ENCODE measurements around the gene RPL13A. TPM values are rescaled to one million over a fixed set of nuclear protein-coding genes. Genes with fewer than 3 reads are reported as not detected.

Gene RPL13A
- total RNA-seq, 1 donor from 2014 or later, result 3,346 TPM

DNA sequence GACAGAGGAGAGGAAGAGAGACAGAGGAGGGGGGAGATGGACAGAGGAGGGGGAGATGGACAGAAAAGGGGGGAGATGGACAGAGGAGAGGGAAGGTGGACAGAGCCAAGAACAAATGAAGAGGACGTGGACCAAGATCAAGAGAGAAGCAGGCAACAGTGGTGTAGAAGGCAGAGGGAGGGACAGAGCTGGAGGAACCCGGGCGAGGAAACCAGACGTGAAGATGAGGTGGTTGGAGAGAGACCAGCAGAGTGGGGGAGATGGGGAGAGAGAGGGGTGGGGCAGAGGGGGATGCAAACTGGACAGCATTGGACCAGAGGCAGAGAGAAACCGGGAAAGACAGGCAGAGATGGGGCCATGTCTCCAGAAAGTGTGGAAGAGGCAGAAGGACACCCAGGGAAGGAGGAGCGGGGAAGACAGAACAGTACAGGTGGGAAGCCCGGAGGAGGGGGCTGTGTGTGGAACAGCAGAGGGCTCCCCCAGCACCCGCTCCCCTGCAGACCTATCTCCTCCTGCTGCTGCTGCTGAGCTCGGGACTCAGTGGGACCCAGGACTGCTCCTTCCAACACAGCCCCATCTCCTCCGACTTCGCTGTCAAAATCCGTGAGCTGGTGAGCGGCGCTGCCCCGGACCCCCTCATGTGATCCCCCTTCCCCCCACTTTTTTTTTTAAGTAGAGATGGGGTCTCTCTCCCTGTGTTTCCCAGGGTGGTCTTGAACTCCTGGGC, 12.1 kb upstream of the RPL13A start:
- intact Hi-C loops (cut with micrococcal nuclease), result no loop called here
- peak overlapping the region; percentile 92 for H3K4me3 Mint-ChIP-seq (ENCODE audit: low read depth)
- DNase-seq (ENCODE audit: low spot score), result no peak

DNA sequence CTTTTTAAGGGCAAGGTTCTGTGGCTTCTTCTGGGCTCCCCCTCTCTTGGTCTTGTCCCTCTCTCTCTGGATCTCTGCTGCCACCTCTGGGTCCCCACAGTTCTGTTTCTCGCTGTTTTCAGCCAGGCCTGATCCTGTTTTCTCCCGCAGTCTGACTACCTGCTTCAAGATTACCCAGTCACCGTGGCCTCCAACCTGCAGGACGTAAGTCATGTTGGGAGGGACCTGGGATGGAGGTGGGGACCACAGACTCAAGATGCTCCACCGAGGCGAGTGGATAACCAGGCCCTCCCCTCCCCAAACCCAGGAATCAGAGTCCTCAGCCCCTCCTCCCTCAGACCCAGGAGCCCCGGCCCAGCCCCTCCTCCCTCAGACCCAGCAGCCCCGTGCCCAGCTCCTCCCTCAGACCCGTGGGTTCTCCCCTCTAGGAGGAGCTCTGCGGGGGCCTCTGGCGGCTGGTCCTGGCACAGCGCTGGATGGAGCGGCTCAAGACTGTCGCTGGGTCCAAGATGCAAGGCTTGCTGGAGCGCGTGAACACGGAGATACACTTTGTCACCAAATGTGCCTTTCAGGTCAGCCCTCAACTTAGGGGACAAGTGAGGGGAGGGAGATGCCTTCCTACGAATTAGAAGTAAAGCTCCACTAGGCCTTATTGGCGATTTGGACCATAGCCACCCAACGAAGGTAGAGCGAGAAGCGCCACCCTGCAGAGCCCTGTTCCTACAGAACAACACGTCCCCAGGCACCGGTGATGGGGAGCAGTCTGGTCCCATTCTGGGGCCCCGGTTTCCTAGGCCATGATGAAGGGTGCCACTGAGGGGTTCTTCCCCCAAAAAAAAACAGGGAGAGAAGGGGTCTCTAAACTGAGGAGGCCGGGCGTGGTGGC, 11.2 kb upstream of the RPL13A start:
- peak; percentile 68 for DNase-seq (ENCODE audit: low spot score)
- peaks cover 26% of the 10 kb centered on the region for H3K4me1 Mint-ChIP-seq (ENCODE audit: low read depth)
- H3K4me3 Mint-ChIP-seq (ENCODE audit: low read depth), result peak overlapping the region; percentile 92
- peaks cover 23% of the 10 kb centered on the region for H3K36me3 Mint-ChIP-seq (ENCODE audit: low read depth)
- no peaks in the 10 kb centered on the region for H3K9me3 Mint-ChIP-seq
- peak overlapping the region; percentile 83 for H3K27ac Mint-ChIP-seq
- intact Hi-C loops (cut with micrococcal nuclease), result loop anchor here (1.0 kb wide), 1 partner anchor 250 kb away; no protein-coding TSS in a partner anchor
- H3K27me3 Mint-ChIP-seq (ENCODE audit: low read depth), result no peaks in the 10 kb centered on the region

More for the DNA sequence above, 12.1 kb upstream of the RPL13A start:
- Mint-ChIP-seq H3K36me3 (ENCODE audit: low read depth) (peaks cover 18% of the 10 kb centered on the region), H3K4me1 (ENCODE audit: low read depth) (peaks cover 32% of the 10 kb centered on the region), H3K27me3 (ENCODE audit: low read depth) (no peaks in the 10 kb centered on the region), H3K27ac (peak overlapping the region; percentile 83), H3K9me3 (no peaks in the 10 kb centered on the region)

DNA sequence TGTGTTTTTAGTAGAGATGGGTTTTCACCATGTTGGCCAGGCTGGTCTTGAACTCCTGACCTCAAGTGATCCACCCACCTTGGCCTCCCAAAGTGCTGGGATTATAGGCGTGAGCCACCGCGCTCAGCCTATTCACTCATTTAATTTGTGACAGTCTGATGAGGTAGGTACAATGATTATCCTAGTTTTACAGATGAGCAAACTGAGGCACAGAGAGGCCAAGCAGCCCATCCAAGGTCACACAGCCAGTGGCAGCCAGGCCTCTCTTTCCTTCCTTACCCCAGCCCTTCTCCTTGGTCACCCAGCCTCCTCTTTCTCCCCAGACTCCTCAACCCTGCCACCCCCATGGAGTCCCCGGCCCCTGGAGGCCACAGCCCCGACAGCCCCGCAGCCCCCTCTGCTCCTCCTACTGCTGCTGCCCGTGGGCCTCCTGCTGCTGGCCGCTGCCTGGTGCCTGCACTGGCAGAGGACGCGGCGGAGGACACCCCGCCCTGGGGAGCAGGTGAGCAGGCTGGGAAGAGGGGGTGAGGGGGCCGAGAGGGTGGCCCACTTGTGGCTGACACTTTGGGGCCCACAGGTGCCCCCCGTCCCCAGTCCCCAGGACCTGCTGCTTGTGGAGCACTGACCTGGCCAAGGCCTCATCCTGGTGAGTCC, 7.3 kb upstream of the RPL13A start:
- H3K36me3 Mint-ChIP-seq (ENCODE audit: low read depth), result peaks cover 33% of the 10 kb centered on the region
- H3K9me3 Mint-ChIP-seq, result no peaks in the 10 kb centered on the region
- no peak overlapping the region for H3K27ac Mint-ChIP-seq
- no peak overlapping the region for H3K4me3 Mint-ChIP-seq (ENCODE audit: low read depth)
- H3K27me3 Mint-ChIP-seq (ENCODE audit: low read depth), result no peaks in the 10 kb centered on the region
- intact Hi-C loops (cut with micrococcal nuclease), result no loop called here
- no peak for DNase-seq (ENCODE audit: low spot score)
- H3K4me1 Mint-ChIP-seq (ENCODE audit: low read depth), result peaks cover 12% of the 10 kb centered on the region

DNA sequence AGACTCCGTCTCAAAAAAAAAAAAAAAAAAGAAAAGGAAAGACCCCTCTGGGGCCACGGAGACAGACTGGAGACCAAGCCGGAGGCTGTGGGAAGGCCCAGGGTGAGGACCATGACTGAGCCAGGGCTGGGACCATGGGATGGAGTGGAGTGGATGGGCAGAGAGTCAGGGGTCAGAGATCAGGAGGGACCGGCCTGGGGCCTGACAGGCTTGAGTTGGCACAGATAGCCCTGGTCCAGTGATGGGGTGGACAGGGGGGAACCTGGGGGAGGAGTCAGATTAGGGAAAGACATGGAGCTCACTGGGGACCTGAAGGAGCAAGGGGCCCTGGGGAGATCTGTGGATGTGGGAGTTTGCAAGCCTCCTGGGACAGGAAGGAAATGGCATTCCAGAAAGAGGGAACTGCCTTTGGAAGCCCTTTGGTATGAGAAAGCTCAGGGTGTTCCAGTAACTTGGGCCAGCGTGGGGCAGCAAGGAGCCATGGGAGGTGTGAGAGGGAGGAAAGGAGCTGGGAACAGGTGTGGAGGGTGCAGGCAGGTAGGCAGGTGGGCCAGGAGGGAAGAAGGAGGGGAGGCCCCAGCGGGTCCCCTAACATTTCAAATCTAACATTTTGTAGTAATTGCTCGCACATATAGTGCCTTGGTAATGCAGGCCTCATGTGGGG, 6.3 kb upstream of the RPL13A start:
- intact Hi-C loops (cut with micrococcal nuclease), result no loop called here
- Mint-ChIP-seq H3K27ac (peak overlapping the region; percentile 28), H3K36me3 (ENCODE audit: low read depth) (peaks cover 34% of the 10 kb centered on the region), H3K27me3 (ENCODE audit: low read depth) (no peaks in the 10 kb centered on the region), H3K4me3 (ENCODE audit: low read depth) (no peak overlapping the region), H3K4me1 (ENCODE audit: low read depth) (peaks cover 8% of the 10 kb centered on the region), H3K9me3 (no peaks in the 10 kb centered on the region)
- DNase-seq (ENCODE audit: low spot score), result no peak

DNA sequence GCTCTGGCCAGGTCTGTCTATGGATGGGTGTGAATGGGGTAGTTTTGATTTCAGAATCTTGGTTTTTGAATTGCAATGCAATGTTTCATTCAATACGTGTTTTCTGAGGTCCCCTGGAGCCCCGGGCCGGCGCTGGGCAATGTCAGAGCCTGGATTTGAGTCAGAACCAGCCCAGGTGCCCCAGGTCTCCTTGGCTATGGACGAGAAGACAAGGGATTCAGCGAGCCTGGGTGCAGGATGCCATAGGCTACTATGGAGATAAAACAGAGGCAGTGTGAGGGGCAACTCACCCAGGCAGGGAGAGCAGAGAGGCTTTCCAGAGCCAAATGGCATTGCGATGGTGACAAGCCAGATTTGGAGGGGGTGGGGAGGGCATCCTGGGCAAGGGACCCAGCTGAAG, 1.2 kb upstream of the RPL13A start:
- H3K27me3 Mint-ChIP-seq (ENCODE audit: low read depth), result no peaks in the 10 kb centered on the region
- intact Hi-C loops (cut with micrococcal nuclease), result no loop called here
- peaks cover 20% of the 10 kb centered on the region for H3K4me1 Mint-ChIP-seq (ENCODE audit: low read depth)
- DNase-seq (ENCODE audit: low spot score), result no peak
- H3K36me3 Mint-ChIP-seq (ENCODE audit: low read depth), result peaks cover 65% of the 10 kb centered on the region
- H3K9me3 Mint-ChIP-seq, result no peaks in the 10 kb centered on the region
- peak overlapping the region; percentile 78 for H3K27ac Mint-ChIP-seq
- peak overlapping the region; percentile 30 for H3K4me3 Mint-ChIP-seq (ENCODE audit: low read depth)

DNA sequence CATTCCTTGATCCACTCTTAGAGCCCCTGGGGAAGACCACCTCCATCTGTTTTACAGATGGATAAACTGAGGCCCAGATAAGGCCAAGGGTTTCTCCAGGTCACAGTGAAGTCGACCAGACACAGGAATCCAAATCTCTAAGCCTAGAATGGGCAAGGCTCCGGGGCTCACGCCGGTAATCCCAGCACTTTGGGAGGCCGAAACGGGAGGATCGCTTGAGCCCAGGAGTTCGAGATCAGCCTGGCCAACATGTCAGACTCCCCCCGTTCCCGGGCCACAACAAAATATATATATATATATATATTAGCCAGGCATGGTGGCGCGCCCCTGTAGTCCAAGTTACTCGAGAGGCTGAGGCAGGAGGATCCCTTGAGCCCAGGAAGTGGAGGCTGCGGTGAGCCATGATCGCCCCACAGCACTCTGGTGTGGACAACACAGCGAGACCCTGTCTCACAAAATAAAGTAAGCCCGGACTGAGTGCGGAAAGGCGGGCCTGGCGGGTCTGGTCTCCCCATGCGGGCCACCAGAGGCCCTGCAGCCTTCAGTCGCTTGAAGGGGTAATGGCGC, 615 bp upstream of the RPL13A start:
- Mint-ChIP-seq H3K27me3 (ENCODE audit: low read depth) (no peaks in the 10 kb centered on the region), H3K4me1 (ENCODE audit: low read depth) (peaks cover 20% of the 10 kb centered on the region), H3K9me3 (no peaks in the 10 kb centered on the region), H3K4me3 (ENCODE audit: low read depth) (peak overlapping the region; percentile 93), H3K36me3 (ENCODE audit: low read depth) (peaks cover 68% of the 10 kb centered on the region), H3K27ac (peak overlapping the region; percentile 88)
- intact Hi-C loops (cut with micrococcal nuclease), result loop anchor here (1.0 kb wide), 1 partner anchor 10 kb away; the partner anchor contains the start of gene RPS11
- no peak for DNase-seq (ENCODE audit: low spot score)

DNA sequence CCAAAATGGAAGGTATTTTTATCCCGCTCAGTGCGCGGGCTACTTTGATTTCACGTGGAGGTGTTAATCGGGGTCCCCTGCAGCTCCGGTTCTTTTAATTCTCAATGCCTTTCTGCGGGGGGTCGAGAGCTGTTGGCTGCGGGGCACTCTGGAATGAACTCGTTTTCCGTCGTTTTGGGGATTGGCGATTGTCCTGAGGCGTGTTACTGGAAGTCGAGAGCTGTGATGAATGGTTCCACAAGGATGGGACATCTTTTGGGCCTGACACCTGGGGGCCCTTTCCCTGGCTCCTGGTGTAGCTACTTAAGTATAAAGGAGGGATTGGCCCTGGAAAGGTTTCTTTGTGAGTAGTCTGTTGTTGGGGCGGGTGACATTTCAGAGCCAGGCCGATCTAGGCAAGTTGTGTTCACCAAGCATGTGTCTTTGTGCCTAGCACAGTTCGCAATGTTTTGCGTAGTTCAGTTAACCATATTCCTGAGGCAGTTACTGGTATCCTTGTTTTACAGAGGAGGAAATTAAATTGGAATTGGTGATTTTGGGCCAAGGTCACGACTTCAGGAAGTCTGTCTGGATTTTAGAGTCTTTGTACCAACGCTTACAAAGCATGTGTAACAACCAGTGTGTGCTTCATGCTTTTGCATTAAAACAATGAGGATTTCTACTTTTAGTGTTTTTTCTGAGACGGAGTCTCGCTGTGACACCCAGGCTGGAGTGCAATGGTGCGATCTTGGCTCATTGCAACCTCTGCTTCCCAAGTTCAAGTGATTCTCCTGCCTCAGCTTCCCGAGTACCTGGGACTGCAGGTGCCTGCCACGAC, 846 bp downstream of the RPL13A start:
- no peak for DNase-seq (ENCODE audit: low spot score)
- H3K36me3 Mint-ChIP-seq (ENCODE audit: low read depth), result peaks cover 81% of the 10 kb centered on the region
- H3K4me1 Mint-ChIP-seq (ENCODE audit: low read depth), result peaks cover 27% of the 10 kb centered on the region
- no peaks in the 10 kb centered on the region for H3K9me3 Mint-ChIP-seq
- intact Hi-C loops (cut with micrococcal nuclease), result no loop called here
- H3K27me3 Mint-ChIP-seq (ENCODE audit: low read depth), result no peaks in the 10 kb centered on the region
- H3K27ac Mint-ChIP-seq, result peak overlapping the region; percentile 88
- peak overlapping the region; percentile 93 for H3K4me3 Mint-ChIP-seq (ENCODE audit: low read depth)

DNA sequence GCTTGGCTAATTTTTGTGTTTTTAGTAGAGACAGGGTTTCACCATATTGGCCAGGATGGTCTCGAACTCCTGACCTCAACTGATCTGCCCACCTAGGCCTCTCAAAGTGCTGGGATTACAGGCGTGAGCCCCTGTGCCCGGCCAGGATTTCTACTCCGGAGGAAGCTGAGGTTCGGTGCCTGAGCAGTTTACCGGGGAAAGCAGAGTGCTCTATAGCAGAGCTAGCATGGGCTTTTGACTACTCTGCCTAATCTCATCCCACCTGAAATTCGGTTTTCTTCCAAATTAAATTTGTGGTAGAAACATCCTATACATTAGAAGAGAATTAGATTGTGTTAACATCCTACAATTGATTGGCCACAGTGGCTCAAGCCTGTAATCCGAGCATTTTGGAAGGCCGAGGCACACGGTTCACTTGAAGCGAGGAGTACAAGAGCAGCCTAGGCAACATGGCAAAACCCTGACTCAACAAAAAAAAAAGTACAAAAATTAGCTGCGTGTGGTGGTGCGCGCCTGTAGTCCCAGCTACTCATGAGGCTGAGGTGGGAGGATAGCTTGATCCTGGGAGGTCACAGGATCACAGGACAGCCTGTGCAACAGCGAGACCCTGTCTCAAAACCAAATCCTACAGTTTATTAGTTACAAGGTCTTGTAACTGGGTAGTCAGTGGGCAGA, 1.6 kb downstream of the RPL13A start:
- H3K36me3 Mint-ChIP-seq (ENCODE audit: low read depth), result peaks cover 78% of the 10 kb centered on the region
- H3K27me3 Mint-ChIP-seq (ENCODE audit: low read depth), result no peaks in the 10 kb centered on the region
- H3K9me3 Mint-ChIP-seq, result no peaks in the 10 kb centered on the region
- peaks cover 27% of the 10 kb centered on the region for H3K4me1 Mint-ChIP-seq (ENCODE audit: low read depth)
- intact Hi-C loops (cut with micrococcal nuclease), result no loop called here
- H3K4me3 Mint-ChIP-seq (ENCODE audit: low read depth), result peak overlapping the region; percentile 93
- peak overlapping the region; percentile 88 for H3K27ac Mint-ChIP-seq
- DNase-seq (ENCODE audit: low spot score), result no peak

DNA sequence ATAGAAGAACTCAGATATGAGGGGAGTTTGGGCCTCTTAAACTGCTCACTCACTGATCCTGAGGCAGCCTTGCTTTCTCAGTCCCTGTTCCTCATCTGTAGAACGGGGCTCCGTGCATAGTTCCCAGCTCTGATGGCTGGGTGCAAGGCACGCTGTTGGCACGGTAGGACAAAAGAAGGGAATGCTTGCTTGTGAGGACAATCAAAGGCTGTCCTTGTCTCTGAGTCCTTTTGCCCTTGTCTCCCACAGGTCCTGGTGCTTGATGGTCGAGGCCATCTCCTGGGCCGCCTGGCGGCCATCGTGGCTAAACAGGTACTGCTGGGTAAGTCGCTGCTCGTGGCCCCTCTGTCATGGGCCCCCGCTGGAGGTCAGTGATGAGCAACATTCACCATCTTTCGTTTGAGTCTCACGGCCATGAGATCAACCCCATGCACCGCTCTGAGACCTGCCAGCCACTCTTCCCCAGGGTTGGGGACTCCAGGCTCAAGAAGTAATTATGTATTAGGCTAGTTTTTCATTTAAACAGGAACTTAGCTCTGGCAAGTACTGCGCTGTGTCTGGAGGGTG, 2.3 kb downstream of the RPL13A start:
- Mint-ChIP-seq H3K4me3 (ENCODE audit: low read depth) (peak overlapping the region; percentile 93), H3K9me3 (no peaks in the 10 kb centered on the region), H3K36me3 (ENCODE audit: low read depth) (peaks cover 75% of the 10 kb centered on the region), H3K27me3 (ENCODE audit: low read depth) (no peaks in the 10 kb centered on the region), H3K4me1 (ENCODE audit: low read depth) (peaks cover 27% of the 10 kb centered on the region), H3K27ac (peak overlapping the region; percentile 88)
- DNase-seq (ENCODE audit: low spot score), result no peak
- intact Hi-C loops (cut with micrococcal nuclease), result no loop called here

DNA sequence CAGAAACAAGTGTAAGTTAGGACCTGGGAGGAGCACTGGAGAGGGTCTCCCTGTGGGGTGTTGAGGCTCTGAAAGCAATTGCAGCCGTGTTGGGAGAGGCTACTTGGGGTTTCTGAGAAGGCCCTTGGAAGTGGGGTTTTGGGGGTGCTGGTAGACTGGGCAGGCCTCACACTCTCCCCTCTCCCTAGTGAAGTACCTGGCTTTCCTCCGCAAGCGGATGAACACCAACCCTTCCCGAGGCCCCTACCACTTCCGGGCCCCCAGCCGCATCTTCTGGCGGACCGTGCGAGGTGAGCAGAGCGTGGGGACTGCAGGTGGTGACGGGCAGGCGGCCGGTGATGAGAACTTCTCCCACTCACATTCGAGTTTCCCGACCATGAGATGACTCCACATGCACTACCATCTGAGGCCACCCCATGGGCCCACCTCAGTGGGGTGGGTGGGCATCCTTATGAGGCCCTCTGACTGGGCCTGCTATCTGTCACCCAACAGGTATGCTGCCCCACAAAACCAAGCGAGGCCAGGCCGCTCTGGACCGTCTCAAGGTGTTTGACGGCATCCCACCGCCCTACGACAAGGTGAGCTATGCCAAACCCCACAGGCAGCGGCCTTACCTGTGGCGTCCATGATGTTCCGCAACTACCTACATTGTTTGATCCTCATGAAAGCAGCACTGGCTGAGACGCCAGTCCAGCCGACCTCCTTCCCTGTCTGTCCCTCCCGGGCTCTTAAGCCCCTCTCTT, 3.0 kb downstream of the RPL13A start:
- Mint-ChIP-seq H3K27ac (peak overlapping the region; percentile 88), H3K4me1 (ENCODE audit: low read depth) (peaks cover 27% of the 10 kb centered on the region), H3K4me3 (ENCODE audit: low read depth) (peak overlapping the region; percentile 93), H3K9me3 (no peaks in the 10 kb centered on the region), H3K36me3 (ENCODE audit: low read depth) (peaks cover 74% of the 10 kb centered on the region), H3K27me3 (ENCODE audit: low read depth) (no peaks in the 10 kb centered on the region)
- intact Hi-C loops (cut with micrococcal nuclease), result no loop called here
- DNase-seq (ENCODE audit: low spot score), result no peak

Data from activated T-helper 2 cell treated with anti-CD3 and anti-CD28 coated beads, Interferon-gamma antibody, Interleukin-2, Interleukin-4, amounts not matched to agents 10 μg/mL and 5 μg/mL and 100 μg/mL, durations not matched to agents 14 hours and 24 hours and 36 hours (primary cell).